ENCODE results near the gene HEXA.

Gene HEXA

DNA sequence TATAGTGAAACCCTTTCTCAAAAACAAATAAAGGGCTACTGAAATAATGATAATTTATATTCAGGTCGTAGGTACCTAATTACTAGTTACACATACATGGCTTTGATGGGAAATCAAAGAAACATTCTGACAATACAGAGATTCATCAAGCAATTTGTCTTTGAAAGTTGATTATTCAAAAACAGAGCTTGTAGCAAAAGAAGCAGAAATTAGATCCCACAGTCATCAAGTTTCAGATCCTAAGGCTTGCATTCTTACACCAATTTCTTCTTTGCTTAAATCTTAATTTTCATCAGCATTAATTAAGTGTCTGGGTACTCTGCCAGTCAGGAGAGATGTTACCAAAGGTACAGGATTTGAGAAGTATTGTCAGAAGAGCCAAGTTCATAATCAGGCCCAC is 1.5 kb upstream of the HEXA start:
- H3K4me3 ChIP-seq (replicated peaks; ENCODE audit: low read depth, low read length), result no peak overlapping the region
- TF ChIP-seq, protein P1, sequence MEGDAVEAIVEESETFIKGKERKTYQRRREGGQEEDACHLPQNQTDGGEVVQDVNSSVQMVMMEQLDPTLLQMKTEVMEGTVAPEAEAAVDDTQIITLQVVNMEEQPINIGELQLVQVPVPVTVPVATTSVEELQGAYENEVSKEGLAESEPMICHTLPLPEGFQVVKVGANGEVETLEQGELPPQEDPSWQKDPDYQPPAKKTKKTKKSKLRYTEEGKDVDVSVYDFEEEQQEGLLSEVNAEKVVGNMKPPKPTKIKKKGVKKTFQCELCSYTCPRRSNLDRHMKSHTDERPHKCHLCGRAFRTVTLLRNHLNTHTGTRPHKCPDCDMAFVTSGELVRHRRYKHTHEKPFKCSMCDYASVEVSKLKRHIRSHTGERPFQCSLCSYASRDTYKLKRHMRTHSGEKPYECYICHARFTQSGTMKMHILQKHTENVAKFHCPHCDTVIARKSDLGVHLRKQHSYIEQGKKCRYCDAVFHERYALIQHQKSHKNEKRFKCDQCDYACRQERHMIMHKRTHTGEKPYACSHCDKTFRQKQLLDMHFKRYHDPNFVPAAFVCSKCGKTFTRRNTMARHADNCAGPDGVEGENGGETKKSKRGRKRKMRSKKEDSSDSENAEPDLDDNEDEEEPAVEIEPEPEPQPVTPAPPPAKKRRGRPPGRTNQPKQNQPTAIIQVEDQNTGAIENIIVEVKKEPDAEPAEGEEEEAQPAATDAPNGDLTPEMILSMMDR (IDR thresholded peaks at IDR 0.05; ENCODE audit: low read depth, low read length, missing control alignments), result no peak

DNA sequence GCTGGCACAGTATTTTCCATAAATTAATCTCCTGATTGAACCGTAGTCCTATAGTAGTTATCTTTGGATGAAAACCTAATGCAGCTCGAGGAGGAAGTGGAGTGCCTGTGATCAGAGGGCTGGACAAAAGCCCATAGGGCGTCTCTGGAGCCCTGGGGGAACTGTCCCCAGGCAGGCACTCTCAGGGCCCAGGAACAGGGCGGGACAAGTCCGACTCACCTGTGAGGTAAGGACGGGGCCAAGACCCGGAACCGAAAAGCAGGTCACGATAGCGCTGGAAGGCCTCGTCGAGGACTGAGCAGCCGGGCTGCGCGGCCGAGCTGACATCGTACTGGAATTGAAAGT is 341 bp downstream of the HEXA start:
- H3K4me3 ChIP-seq (replicated peaks; ENCODE audit: low read depth, low read length), result peak overlapping the region; percentile 96
- TF ChIP-seq, protein P1 (IDR thresholded peaks at IDR 0.05; ENCODE audit: low read depth, low read length, missing control alignments), result no peak
- no peak for DNase-seq (ENCODE audit: extremely low read depth, low read depth)

More for the DNA sequence above, 1.5 kb upstream of the HEXA start:
- DNase-seq (ENCODE audit: extremely low read depth, low read depth), result no peak

DNA sequence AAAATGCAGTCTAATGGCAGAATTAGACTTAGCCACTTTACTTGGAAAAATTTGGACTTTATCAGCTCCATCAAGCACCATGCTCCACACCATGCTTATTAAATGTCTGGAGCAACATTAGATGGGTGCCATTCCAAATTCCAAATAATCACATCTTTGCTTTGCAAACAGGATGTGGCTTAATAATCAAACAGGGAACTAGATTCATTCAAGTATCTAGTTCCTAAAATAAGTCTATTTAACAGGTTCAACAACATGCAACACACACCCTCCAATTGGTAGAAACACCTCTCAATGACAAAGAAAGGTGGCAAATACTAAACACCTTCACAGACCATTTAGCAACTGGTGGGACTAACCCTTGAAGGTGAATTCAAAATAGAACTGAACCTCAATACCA is 3.5 kb downstream of the HEXA start:
- no peak overlapping the region for H3K4me3 ChIP-seq (replicated peaks; ENCODE audit: low read depth, low read length)
- TF ChIP-seq, protein P1 (IDR thresholded peaks at IDR 0.05; ENCODE audit: low read depth, low read length, missing control alignments), result no peak
- no peak for DNase-seq (ENCODE audit: extremely low read depth, low read depth)

DNA sequence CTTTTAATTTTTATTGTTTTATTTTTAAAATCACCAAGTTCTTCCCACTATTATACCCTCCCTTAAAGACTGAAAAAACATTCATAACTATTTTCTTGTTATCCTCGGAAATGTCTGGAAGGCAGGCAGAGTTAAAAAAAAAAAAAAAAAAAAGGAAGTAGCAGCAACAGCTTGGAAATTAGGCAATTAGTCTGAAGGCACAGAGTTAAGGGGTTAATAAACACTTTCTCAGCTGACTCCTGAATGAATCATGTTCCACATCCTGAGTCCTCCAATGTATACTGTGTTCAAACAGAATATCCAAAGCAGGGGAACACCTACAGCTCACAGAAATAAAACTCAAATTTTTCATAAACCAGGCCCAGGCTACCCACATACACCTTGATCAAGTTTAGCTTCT is 5.8 kb downstream of the HEXA start:
- no peak overlapping the region for H3K4me3 ChIP-seq (replicated peaks; ENCODE audit: low read depth, low read length)
- TF ChIP-seq, protein P1 (IDR thresholded peaks at IDR 0.05; ENCODE audit: low read depth, low read length, missing control alignments), result no peak
- no peak for DNase-seq (ENCODE audit: extremely low read depth, low read depth)

DNA sequence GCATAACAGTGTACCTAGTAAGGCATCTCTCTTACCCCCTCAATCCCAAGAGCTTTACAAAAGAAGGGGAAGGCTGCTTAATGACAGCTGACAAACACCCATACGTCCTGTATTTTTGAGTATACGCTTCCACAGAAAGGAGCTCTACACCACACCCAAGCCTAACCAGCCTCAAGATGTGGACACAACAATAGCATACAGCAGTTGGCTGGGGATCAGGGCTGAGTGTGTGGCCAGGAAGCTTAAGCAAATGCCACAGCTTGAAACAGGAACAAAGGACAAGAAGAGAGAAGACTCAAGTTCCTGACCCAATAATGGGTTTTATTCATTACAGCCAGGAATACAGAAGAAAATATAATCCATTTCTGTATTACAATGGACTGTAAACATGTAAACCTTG is 6.9 kb downstream of the HEXA start:
- no peak overlapping the region for H3K4me3 ChIP-seq (replicated peaks; ENCODE audit: low read depth, low read length)
- TF ChIP-seq, protein P1 (IDR thresholded peaks at IDR 0.05; ENCODE audit: low read depth, low read length, missing control alignments), result no peak
- no peak for DNase-seq (ENCODE audit: extremely low read depth, low read depth)

DNA sequence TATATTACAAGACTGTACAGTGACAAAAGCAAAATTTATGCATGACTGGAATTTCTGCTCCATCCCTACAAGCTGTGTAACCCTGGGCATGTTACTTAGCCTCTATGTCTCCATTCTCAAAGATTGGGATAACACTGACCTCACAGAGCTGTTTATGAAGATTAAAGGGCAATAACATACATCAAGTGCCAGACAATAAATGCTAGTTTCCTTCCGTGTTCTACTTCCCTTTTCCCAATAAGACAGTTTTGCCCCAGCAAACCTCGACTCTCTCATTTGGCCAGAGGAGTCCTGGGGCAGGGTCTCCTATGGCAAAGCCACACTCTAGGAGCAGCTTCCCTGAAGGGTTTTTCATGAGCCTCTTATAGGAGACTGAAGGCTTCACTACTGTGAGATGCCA is 7.5 kb downstream of the HEXA start:
- H3K4me3 ChIP-seq (replicated peaks; ENCODE audit: low read depth, low read length), result no peak overlapping the region
- no peak for DNase-seq (ENCODE audit: extremely low read depth, low read depth)
- TF ChIP-seq, protein P1 (IDR thresholded peaks at IDR 0.05; ENCODE audit: low read depth, low read length, missing control alignments), result no peak

DNA sequence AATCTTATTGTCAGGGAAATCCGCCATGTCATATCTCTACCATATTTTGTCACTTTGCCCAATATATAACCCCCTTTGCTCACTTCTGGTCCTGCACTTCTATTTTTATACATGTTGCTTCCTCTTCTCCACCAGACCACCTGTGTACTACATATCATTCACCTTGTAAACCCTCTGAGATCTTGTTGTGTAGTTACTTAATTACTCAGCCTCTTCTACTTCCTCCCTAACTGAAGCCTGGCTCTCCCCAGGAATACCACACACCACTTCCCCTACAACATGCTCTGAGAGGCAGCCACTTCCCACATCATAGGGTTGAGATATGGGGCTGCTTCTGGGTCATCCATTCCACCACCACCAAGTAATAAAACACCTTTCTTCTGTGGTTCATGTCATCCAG is 10.0 kb downstream of the HEXA start:
- DNase-seq (ENCODE audit: extremely low read depth, low read depth), result no peak
- TF ChIP-seq, protein P1 (IDR thresholded peaks at IDR 0.05; ENCODE audit: low read depth, low read length, missing control alignments), result no peak
- H3K4me3 ChIP-seq (replicated peaks; ENCODE audit: low read depth, low read length), result no peak overlapping the region

Data from HFF-Myc (cell line).